Neural progenitor cell (in vitro differentiated cells): ENCODE data around the gene CD80. TPM values are rescaled to one million over a fixed set of nuclear protein-coding genes. Genes with fewer than 3 reads are reported as not detected.
A peak's percentile ranks its signal among the peaks of the same experiment; 100 is the strongest.

ENCODE experiments used
- DNase-seq: peaks from one replicate; pipeline ENCODE4 v3.0.0-alpha.2; 2016; ENCODE audit warnings: low spot score
- H2AFZ ChIP-seq: fragments of 200-600 bp; sonication (generic); replicated peaks from 2 replicates; pipeline ENCODE4 v1.6.1; 2016; ENCODE audit warnings: antibody characterized with exemption
- H3F3A ChIP-seq: fragments of 200-600 bp; sonication (generic); 2 replicates; pipeline ENCODE4 v1.6.1; 2016; ENCODE audit warnings: antibody characterized with exemption, low read depth
- H3K27ac ChIP-seq: fragments of 200-600 bp; sonication (generic); 2 replicates; pipeline ENCODE4 v1.5.1; 2016; ENCODE audit warnings: mild to moderate bottlenecking
- H3K27me3 ChIP-seq: fragments of 200-600 bp; sonication (generic); 2 replicates; pipeline ENCODE4 v1.6.1; 2016; ENCODE audit warnings: mild to moderate bottlenecking, moderate library complexity
- H3K36me3 ChIP-seq: fragments of 200-600 bp; sonication (generic); 2 replicates; pipeline ENCODE4 v1.5.1; 2016
- H3K4me1 ChIP-seq: fragments of 200-600 bp; sonication (generic); 2 replicates; pipeline ENCODE4 v1.6.1; 2016; ENCODE audit warnings: mixed run types
- H3K4me2 ChIP-seq: fragments of 200-600 bp; sonication (generic); 2 replicates; pipeline ENCODE4 v1.6.1; 2016
- H3K4me3 ChIP-seq: fragments of 200-600 bp; sonication (generic); 2 replicates; pipeline ENCODE4 v1.5.1; 2016
- H3K79me2 ChIP-seq: fragments of 200-600 bp; sonication (generic); 2 replicates; pipeline ENCODE4 v1.6.1; 2016; ENCODE audit warnings: low read depth
- H3K9ac ChIP-seq: fragments of 200-600 bp; sonication (generic); 2 replicates; pipeline ENCODE4 v1.6.1; 2016
- H3K9me3 ChIP-seq: fragments of 200-600 bp; sonication (generic); 2 replicates; pipeline ENCODE4 v1.5.1; 2016; ENCODE audit warnings: low read depth
- H4K20me1 ChIP-seq: fragments of 200-600 bp; sonication (generic); 2 replicates; pipeline ENCODE4 v1.6.1; 2016; ENCODE audit warnings: low read depth
- H3K27ac Mint-ChIP-seq: 3 replicates; pipeline ENCODE4 v1.8.0; 2021; ENCODE audit warnings: mixed read lengths
- H3K27me3 Mint-ChIP-seq: 2 replicates; pipeline ENCODE4 v1.8.0; 2022; ENCODE audit warnings: low read depth, mild to moderate bottlenecking, inconsistent platforms, moderate library complexity, mixed read lengths; ENCODE audit not compliant: insufficient read depth
- H3K36me3 Mint-ChIP-seq: 3 replicates; pipeline ENCODE4 v1.8.0; 2021; ENCODE audit warnings: mixed read lengths
- H3K4me1 Mint-ChIP-seq: 3 replicates; pipeline ENCODE4 v1.8.0; 2021; ENCODE audit warnings: mixed read lengths
- H3K4me3 Mint-ChIP-seq: 3 replicates; pipeline ENCODE4 v1.8.0; 2021; ENCODE audit warnings: mild to moderate bottlenecking, moderate library complexity, mixed read lengths
- H3K9me3 Mint-ChIP-seq: 3 replicates; pipeline ENCODE4 v1.8.0; 2020; ENCODE audit warnings: mixed read lengths
- CTCF ChIP-seq: fragments of 200-600 bp; sonication (generic); IDR thresholded peaks from 2 replicates; pipeline ENCODE4 v1.5.1; 2017; ENCODE audit warnings: antibody characterized with exemption, mild to moderate bottlenecking
- EZH2 ChIP-seq: fragments of 200-600 bp; sonication (generic); IDR thresholded peaks from 2 replicates; pipeline ENCODE4 v1.6.1; 2017; ENCODE audit warnings: antibody characterized with exemption, mild to moderate bottlenecking, moderate library complexity
- EZH2phosphoT487 ChIP-seq: fragments of 200-600 bp; sonication (generic); IDR thresholded peaks from 2 replicates; pipeline ENCODE4 v1.6.1; 2017; ENCODE audit warnings: antibody characterized with exemption
- total RNA-seq: library from RNA; depleted of rRNA; stranded (reverse); fragments of >200 nt; gene quantifications from 2 replicates; pipeline ENCODE4 v1.2.3, GENCODE V29; 2015; ENCODE audit warnings: low replicate concordance

CD80 gene
- total RNA-seq, 1 donor from 2014 or later: 0.30 TPM

GRCh38 chr3:119602676-119603075, 43.3 kb upstream of the CD80 start:
- no peak for DNase-seq
- Mint-ChIP-seq H3K4me3 (no peak overlapping the region), H3K27me3 (peaks cover 3% of the 10 kb centered on the region), H3K27ac (no peak overlapping the region), H3K4me1 (no peaks in the 10 kb centered on the region), H3K36me3 (no peaks in the 10 kb centered on the region), H3K9me3 (no peaks in the 10 kb centered on the region)
- Histone ChIP-seq H3K36me3 (no peaks in the 10 kb centered on the region), H3K4me2 (no peak overlapping the region), H3F3A (no peaks in the 10 kb centered on the region), H3K27me3 (no peaks in the 10 kb centered on the region), H3K9me3 (no peaks in the 10 kb centered on the region), H3K4me3 (no peak overlapping the region), H3K4me1 (peaks cover 4% of the 10 kb centered on the region), H4K20me1 (no peaks in the 10 kb centered on the region), H2AFZ (peak overlapping the region; percentile 65), H3K79me2 (no peaks in the 10 kb centered on the region), H3K9ac (no peak overlapping the region), H3K27ac (no peak overlapping the region)
- no peak for TF ChIP-seq EZH2phosphoT487

GRCh38 chr3:119601154-119601553, 41.7 kb upstream of the CD80 start:
- peaks cover 3% of the 10 kb centered on the region for H3K27me3 Mint-ChIP-seq
- TF ChIP-seq CTCF (no peak), EZH2 (no peak), EZH2phosphoT487 (no peak)

GRCh38 chr3:119600732-119601131, 41.3 kb upstream of the CD80 start:
- H3K36me3 ChIP-seq: no peaks in the 10 kb centered on the region
- TF ChIP-seq CTCF: peak; percentile 65
- TF ChIP-seq EZH2phosphoT487: no peak
- TF ChIP-seq EZH2: no peak
- no peaks in the 10 kb centered on the region for H3K4me1 Mint-ChIP-seq
- H3K27ac ChIP-seq: no peak overlapping the region
- H3K4me2 ChIP-seq: no peak overlapping the region
- no peaks in the 10 kb centered on the region for H3K79me2 ChIP-seq
- no peak overlapping the region for H3K4me3 Mint-ChIP-seq
- no peaks in the 10 kb centered on the region for H3K36me3 Mint-ChIP-seq
- H2AFZ ChIP-seq: peak overlapping the region; percentile 70
- H3K27me3 Mint-ChIP-seq: peaks cover 4% of the 10 kb centered on the region
- no peaks in the 10 kb centered on the region for H3K27me3 ChIP-seq
- no peak overlapping the region for H3K9ac ChIP-seq
- no peak overlapping the region for H3K27ac Mint-ChIP-seq
- no peak overlapping the region for H3K4me3 ChIP-seq
- H3F3A ChIP-seq: no peaks in the 10 kb centered on the region
- H4K20me1 ChIP-seq: no peaks in the 10 kb centered on the region
- H3K9me3 Mint-ChIP-seq: no peaks in the 10 kb centered on the region
- H3K9me3 ChIP-seq: no peaks in the 10 kb centered on the region
- peaks cover 4% of the 10 kb centered on the region for H3K4me1 ChIP-seq
- peak; percentile 66 for DNase-seq

More at GRCh38 chr3:119601154-119601553, 41.7 kb upstream of the CD80 start:
- Histone ChIP-seq H3K9me3 (no peaks in the 10 kb centered on the region), H3K4me2 (no peak overlapping the region), H3K9ac (no peak overlapping the region), H3F3A (no peaks in the 10 kb centered on the region), H3K36me3 (no peaks in the 10 kb centered on the region), H3K4me1 (peaks cover 4% of the 10 kb centered on the region), H3K27me3 (no peaks in the 10 kb centered on the region), H3K4me3 (no peak overlapping the region), H2AFZ (peak overlapping the region; percentile 70), H3K79me2 (no peaks in the 10 kb centered on the region), H4K20me1 (no peaks in the 10 kb centered on the region), H3K27ac (no peak overlapping the region)
- H3K4me3 Mint-ChIP-seq: no peak overlapping the region
- H3K4me1 Mint-ChIP-seq: no peaks in the 10 kb centered on the region
- H3K9me3 Mint-ChIP-seq: no peaks in the 10 kb centered on the region
- DNase-seq: no peak
- H3K27ac Mint-ChIP-seq: no peak overlapping the region
- H3K36me3 Mint-ChIP-seq: no peaks in the 10 kb centered on the region

GRCh38 chr3:119599558-119600174, 40.3 kb upstream of the CD80 start:
- H3K27ac ChIP-seq: no peak overlapping the region
- Mint-ChIP-seq H3K4me1 (no peaks in the 10 kb centered on the region), H3K4me3 (no peak overlapping the region), H3K9me3 (no peaks in the 10 kb centered on the region), H3K27ac (no peak overlapping the region), H3K27me3 (peaks cover 5% of the 10 kb centered on the region), H3K36me3 (no peaks in the 10 kb centered on the region)
- H3K4me1 ChIP-seq: peaks cover 4% of the 10 kb centered on the region
- no peak overlapping the region for H3K4me3 ChIP-seq
- no peaks in the 10 kb centered on the region for H3K79me2 ChIP-seq
- no peak for TF ChIP-seq CTCF
- no peak for TF ChIP-seq EZH2phosphoT487
- no peak for TF ChIP-seq EZH2
- no peaks in the 10 kb centered on the region for H3K36me3 ChIP-seq
- H2AFZ ChIP-seq: no peak overlapping the region
- H4K20me1 ChIP-seq: no peaks in the 10 kb centered on the region
- H3K27me3 ChIP-seq: no peaks in the 10 kb centered on the region
- H3K9ac ChIP-seq: no peak overlapping the region
- no peaks in the 10 kb centered on the region for H3K9me3 ChIP-seq
- no peaks in the 10 kb centered on the region for H3F3A ChIP-seq
- no peak for DNase-seq
- H3K4me2 ChIP-seq: no peak overlapping the region
